Naive thymus-derived CD8-positive, alpha-beta T cell (primary cell): ENCODE data around the gene P2RY8. TPM values are rescaled to one million over a fixed set of nuclear protein-coding genes. Genes with fewer than 3 reads are reported as not detected.
"Not testable (repeated sequence)": the region's sequence is repeated elsewhere in the genome, so short reads cannot be mapped to it uniquely, and the experiment has no call there.

Experiments
- ATAC-seq, 2 donors: fragments of 150-1000 bp; cut with Tn5 transposase in 1 of 2; sonication (Bioruptor Pico), chemical (Tn5 transposase) in 1 of 2; 1 replicate in 1 of 2; 2 replicates in 1 of 2; pipeline ENCODE4 v1.10.0; 2021; ENCODE audit warnings: mild to moderate bottlenecking in 2 of 2, moderate library complexity in 2 of 2
- POLR2A ChIA-PET: fragments of 350-600 bp; sonication (Branson Sonifier 250); formaldehyde crosslinking; loops from one replicate; lab custom pipeline; 2021; ENCODE audit warnings: antibody characterized with exemption; lab: Charles Lee
- DNase-seq, 10 donors: peaks; one replicate each; pipeline versions ENCODE4 v3.0.0 to v3.0.0-alpha.2; 2020 to 2022
- H3K27ac Mint-ChIP-seq, 10 donors: one replicate each; pipeline ENCODE4 v1.8.0; 2020 to 2022; ENCODE audit warnings: mild to moderate bottlenecking in 10 of 10, mixed read lengths in 10 of 10, moderate library complexity in 4 of 10, inconsistent platforms in 1 of 10
- H3K27me3 Mint-ChIP-seq, 5 donors: one replicate each; pipeline ENCODE4 v1.8.0; 2021 to 2022; ENCODE audit warnings: mixed read lengths in 5 of 5
- H3K36me3 Mint-ChIP-seq, 3 donors: one replicate each; pipeline ENCODE4 v1.8.0; 2020 to 2022; ENCODE audit warnings: mixed read lengths in 3 of 3, mild to moderate bottlenecking in 2 of 3, inconsistent platforms in 1 of 3
- H3K4me1 Mint-ChIP-seq, 4 donors: one replicate each; pipeline ENCODE4 v1.8.0; 2021 to 2022; ENCODE audit warnings: mixed read lengths in 4 of 4
- H3K4me3 Mint-ChIP-seq, 10 donors: one replicate each; pipeline ENCODE4 v1.8.0; 2020 to 2022; ENCODE audit warnings: mild to moderate bottlenecking in 10 of 10, mixed read lengths in 10 of 10, moderate library complexity in 6 of 10, inconsistent platforms in 1 of 10
- H3K9me3 Mint-ChIP-seq, 9 donors: one replicate each; pipeline ENCODE4 v1.8.0; 2020 to 2022; ENCODE audit warnings: mixed read lengths in 9 of 9, mild to moderate bottlenecking in 3 of 9, inconsistent platforms in 1 of 9, moderate library complexity in 1 of 9
- polyA plus RNA-seq, 3 donors: library from polyadenylated mRNA; unstranded; fragments of 300-500 nt; fragmentation: Illumina TruSeq; gene quantifications; one replicate each; pipeline ENCODE4 v1.2.3, GENCODE V29; 2021
- total RNA-seq, 8 experiments: library from RNA in 2 of 8; stranded (reverse) in 2 of 8; gene quantifications; one replicate each; pipeline ENCODE4 v1.2.3 and lab custom pipeline; 2021 to 2026

Gene P2RY8
- total and polyA plus RNA-seq, 5 experiments from 2014 or later: 131 to 190 (median 163) TPM

DNA sequence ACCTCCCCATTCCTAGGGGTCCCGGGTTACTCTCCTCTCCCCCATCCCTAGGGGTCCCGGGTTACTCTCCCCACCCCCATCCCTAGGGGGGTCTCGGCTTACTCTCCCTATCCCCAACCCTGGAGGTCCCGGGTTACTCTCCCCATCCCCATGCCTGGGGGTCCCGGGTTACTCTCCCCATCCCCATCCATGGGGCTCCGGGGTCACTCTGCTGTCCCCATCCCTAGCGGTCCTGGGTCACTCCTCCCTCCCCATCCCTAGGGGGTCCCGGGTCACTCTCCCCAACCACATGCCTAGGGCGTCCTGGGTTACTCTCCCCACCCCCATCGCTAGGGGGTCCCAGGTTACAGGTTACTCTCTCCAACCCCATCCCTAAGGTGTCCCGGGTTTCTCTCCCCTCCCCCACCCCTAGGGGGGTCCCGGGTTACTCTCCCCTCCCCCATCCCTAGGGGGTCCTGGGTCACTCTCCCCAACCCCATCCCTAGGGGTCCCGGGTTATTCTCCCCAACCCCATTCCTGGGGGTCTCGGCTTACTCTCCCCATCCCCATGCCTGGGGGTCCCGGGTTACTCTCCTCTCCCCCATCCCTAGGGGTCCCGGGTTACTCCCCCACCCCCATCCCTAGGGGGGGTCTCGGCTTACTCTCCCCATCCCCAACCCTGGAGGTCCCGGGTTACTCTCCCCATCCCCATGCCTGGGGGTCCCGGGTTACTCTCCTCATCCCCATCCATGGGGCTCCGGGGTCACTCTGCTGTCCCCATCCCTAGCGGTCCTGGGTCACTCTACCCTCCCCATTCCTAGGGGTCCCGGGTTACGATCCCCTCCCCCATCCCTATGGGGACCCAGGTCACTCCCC, 85.1 kb downstream of the P2RY8 start:
- Mint-ChIP-seq H3K4me3 (peak overlapping the region; percentile 82 to 97 (median 88)), H3K27ac (peak overlapping the region in 6 of 10 donors; percentile 15 to 98 (median 88))

DNA sequence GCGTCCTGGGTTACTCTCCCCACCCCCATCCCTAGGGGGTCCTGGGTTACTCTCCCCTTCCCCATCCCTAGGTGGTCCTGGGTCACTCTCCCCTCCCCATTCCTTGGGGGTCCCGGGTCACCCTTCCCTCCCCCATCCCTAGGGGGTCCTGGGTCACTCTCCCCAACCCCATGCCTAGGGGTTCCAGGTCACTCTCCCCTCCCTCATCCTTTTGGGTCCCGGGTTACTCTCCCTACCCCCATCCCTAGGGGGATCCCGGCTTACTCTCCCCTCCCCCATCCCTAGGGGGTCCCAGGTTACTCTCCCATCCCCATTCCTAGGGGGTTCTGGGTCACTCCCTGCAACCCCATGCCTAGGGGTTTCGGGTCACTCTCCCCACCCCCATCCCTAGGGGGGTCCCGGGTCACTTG, 85.7 kb downstream of the P2RY8 start:
- ATAC-seq: no peak
- H3K4me1 Mint-ChIP-seq: peaks cover 30 to 46% (median 39%) of the 10 kb centered on the region in 4 donors
- H3K4me3 Mint-ChIP-seq: peak overlapping the region in 5 of 10 donors; percentile 4 to 89 (median 33)
- H3K36me3 Mint-ChIP-seq: peaks cover 8 to 14% (median 11%) of the 10 kb centered on the region in 3 donors
- H3K27ac Mint-ChIP-seq: peak overlapping the region in 2 of 10 donors; percentile 43 to 83
- POLR2A ChIA-PET: no interaction called here
- DNase-seq: peak in 2 of 10 donors; percentile 19 to 66
- H3K27me3 Mint-ChIP-seq: no peaks in the 10 kb centered on the region
- H3K9me3 Mint-ChIP-seq: peaks cover 0 to 24% (median 12%) of the 10 kb centered on the region in 9 donors

More for the DNA sequence above, 85.1 kb downstream of the P2RY8 start:
- no peak for ATAC-seq
- Mint-ChIP-seq H3K4me1 (peaks cover 30 to 46% (median 39%) of the 10 kb centered on the region in 4 donors), H3K36me3 (peaks cover 2 to 14% (median 7%) of the 10 kb centered on the region in 3 donors), H3K9me3 (peaks cover 0 to 22% (median 10%) of the 10 kb centered on the region in 9 donors), H3K27me3 (no peaks in the 10 kb centered on the region)
- POLR2A ChIA-PET: no interaction called here
- peak in 3 of 10 donors; percentile 12 to 72 (median 35) for DNase-seq

DNA sequence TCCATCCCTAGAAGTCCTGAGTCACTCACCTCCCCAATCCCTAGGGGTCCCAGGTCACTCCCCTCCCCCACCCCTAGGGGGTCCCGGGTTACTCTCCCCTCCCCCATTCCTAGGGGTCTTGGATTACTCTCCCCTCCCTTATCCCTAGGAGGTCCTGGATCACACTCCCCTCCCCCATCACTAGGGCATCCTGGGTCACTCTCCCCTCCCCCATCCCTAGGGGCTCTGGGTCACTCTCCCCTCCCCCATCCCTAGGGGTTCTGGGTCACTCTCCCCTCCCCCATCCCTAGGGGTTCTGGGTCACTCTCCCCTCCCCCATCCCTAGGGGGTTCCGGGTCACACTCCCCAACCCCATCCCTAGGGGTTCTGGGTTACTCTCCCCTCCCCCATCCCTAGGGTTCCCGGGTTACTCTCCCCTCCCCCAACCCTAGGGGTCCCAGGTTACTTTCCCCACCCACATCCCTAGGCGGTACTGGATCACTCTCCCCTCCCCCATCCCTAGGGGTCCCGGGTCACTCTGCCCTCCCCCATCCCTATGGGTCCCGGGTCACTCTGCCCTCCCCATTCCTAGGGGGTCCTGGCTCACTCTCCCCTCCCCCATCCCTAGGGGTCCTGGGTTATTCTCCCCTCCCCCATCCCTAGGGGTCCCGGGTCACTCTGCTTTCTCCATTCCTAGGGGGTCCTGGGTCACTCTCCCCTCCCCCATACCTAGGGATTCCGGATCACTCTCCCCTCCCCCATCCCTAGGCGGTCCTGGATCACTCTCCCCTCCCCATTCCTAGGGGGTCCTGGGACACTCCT, 86.4 kb downstream of the P2RY8 start:
- ATAC-seq (no peak), DNase-seq (peak in 3 of 10 donors; percentile 12 to 67 (median 18))
- Mint-ChIP-seq H3K4me3 (no peak overlapping the region), H3K9me3 (peaks cover 0 to 27% (median 13%) of the 10 kb centered on the region in 9 donors), H3K4me1 (peaks cover 30 to 44% (median 36%) of the 10 kb centered on the region in 4 donors), H3K36me3 (peaks cover 10 to 15% (median 14%) of the 10 kb centered on the region in 3 donors), H3K27me3 (no peaks in the 10 kb centered on the region), H3K27ac (peak overlapping the region in 3 of 10 donors; percentile 37 to 89 (median 62))
- POLR2A ChIA-PET: no interaction called here

DNA sequence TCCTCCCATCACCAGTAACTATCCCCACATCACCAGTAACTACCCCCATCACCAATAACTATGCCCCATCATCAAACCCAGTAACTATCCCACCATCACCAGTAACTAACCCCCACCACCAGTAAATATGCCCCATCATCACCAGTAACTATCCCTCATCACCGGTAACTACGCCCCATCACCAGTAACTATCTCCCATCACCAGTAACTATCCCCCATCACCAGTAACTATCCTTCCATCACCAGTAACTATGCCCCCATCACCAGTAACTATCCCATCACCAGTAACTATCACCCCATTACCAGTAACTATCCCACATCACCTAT, 87.2 kb downstream of the P2RY8 start:
- peak overlapping the region in 6 of 10 donors; percentile 5 to 50 (median 43) for H3K4me3 Mint-ChIP-seq
- peaks cover 12 to 21% (median 20%) of the 10 kb centered on the region in 3 donors for H3K36me3 Mint-ChIP-seq
- ATAC-seq (no peak), DNase-seq (peak in 1 of 10 donors; percentile 7)
- H3K27me3 Mint-ChIP-seq: no peaks in the 10 kb centered on the region
- H3K4me1 Mint-ChIP-seq: peaks cover 28 to 41% (median 36%) of the 10 kb centered on the region in 4 donors
- peak overlapping the region in 5 of 10 donors; percentile 4 to 89 (median 61) for H3K27ac Mint-ChIP-seq
- POLR2A ChIA-PET: no interaction called here
- H3K9me3 Mint-ChIP-seq: peaks cover 2 to 33% (median 16%) of the 10 kb centered on the region in 9 donors

DNA sequence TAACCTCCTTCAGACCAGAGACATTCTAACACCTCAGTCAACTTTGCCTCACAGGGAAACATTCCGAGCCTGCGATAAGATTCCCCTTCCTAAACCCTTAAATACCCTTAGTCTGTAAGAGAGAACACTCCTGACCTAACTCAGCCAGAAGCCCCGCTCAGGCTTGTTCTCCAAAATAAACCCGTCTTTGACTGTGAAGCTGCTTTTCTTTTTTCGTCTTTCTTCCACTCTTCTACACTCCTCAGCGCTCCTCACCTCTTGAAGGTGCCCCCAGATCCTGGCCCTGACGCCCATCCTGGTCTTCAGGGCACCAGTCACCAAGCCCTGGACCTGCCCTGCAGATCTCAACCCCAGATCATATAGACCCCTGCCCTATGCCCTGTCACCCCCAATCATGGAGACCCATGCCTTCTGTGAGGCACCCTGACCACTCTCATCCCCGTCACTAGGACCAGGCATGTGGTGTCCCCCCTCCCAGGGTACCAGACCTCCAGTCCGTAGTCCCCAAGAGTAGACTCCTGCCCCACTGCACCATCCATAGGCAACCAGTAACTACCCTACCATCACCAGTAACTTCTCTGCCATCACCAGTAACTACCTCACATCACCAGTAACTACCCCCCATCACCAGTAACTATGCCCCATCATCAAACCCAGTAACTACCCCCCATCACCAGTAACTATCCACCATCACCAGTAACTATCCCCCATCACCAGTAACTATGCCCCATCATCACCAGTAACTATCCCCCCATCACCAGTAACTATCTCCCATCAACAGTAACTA, 87.8 kb downstream of the P2RY8 start:
- Mint-ChIP-seq H3K27me3 (no peaks in the 10 kb centered on the region), H3K27ac (peak overlapping the region in 5 of 10 donors; percentile 4 to 89 (median 67)), H3K36me3 (peaks cover 16 to 25% (median 24%) of the 10 kb centered on the region in 3 donors), H3K4me1 (peaks cover 31 to 41% (median 36%) of the 10 kb centered on the region in 4 donors), H3K9me3 (peaks cover 2 to 34% (median 20%) of the 10 kb centered on the region in 9 donors), H3K4me3 (peak overlapping the region in 3 of 10 donors; percentile 5 to 31 (median 19))
- ATAC-seq: no peak
- peak in 2 of 10 donors; percentile 16 to 54 for DNase-seq
- POLR2A ChIA-PET: no interaction called here

- Mint-ChIP-seq H3K9me3 (peaks cover 2 to 37% (median 24%) of the 10 kb centered on the region in 9 donors), H3K27ac (peak overlapping the region in 5 of 10 donors; percentile 45 to 89 (median 67)), H3K4me1 (peaks cover 34 to 43% (median 38%) of the 10 kb centered on the region in 4 donors), H3K36me3 (peaks cover 22 to 29% (median 25%) of the 10 kb centered on the region in 3 donors), H3K4me3 (peak overlapping the region in 1 of 10 donors; percentile 61)
- H3K27me3 Mint-ChIP-seq, ATAC-seq, POLR2A ChIA-PET: not testable (repeated sequence)
- peak in 2 of 10 donors; percentile 5 to 11 for DNase-seq
Measured at GRCh38 chrX:1448573-1449001, 88.4 kb downstream of the P2RY8 start.

DNA sequence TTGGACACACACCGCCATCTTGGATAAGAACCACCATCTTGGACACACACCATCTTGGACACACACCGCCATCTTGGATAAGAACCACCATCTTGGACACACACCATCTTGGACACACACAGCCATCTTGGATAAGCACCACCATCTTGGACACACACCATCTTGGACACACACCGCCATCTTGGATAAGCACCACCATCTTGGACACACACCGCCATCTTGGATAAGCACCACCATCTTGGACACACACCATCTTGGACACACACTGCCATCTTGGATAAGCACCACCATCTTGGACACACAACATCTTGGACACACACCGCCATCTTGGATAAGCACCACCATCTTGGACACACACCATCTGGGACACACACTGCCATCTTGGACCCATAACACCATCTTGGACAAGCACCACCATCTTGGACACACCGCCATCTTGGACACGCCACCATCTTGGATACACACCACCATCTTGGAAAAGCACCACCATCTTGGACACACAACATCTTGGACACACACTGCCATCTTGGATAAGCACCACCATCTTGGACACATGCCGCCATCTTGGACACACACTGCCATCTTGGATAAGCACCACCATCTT, 88.9 kb downstream of the P2RY8 start:
- H3K27me3 Mint-ChIP-seq, ATAC-seq, POLR2A ChIA-PET: not testable (repeated sequence)
- Mint-ChIP-seq H3K9me3 (peaks cover 2 to 38% (median 24%) of the 10 kb centered on the region in 9 donors), H3K36me3 (peaks cover 22 to 29% (median 25%) of the 10 kb centered on the region in 3 donors), H3K27ac (peak overlapping the region in 6 of 10 donors; percentile 29 to 91 (median 56)), H3K4me1 (peaks cover 34 to 43% (median 36%) of the 10 kb centered on the region in 4 donors), H3K4me3 (peak overlapping the region in 1 of 10 donors; percentile 61)
- DNase-seq: peak in 2 of 10 donors; percentile 16 to 48

DNA sequence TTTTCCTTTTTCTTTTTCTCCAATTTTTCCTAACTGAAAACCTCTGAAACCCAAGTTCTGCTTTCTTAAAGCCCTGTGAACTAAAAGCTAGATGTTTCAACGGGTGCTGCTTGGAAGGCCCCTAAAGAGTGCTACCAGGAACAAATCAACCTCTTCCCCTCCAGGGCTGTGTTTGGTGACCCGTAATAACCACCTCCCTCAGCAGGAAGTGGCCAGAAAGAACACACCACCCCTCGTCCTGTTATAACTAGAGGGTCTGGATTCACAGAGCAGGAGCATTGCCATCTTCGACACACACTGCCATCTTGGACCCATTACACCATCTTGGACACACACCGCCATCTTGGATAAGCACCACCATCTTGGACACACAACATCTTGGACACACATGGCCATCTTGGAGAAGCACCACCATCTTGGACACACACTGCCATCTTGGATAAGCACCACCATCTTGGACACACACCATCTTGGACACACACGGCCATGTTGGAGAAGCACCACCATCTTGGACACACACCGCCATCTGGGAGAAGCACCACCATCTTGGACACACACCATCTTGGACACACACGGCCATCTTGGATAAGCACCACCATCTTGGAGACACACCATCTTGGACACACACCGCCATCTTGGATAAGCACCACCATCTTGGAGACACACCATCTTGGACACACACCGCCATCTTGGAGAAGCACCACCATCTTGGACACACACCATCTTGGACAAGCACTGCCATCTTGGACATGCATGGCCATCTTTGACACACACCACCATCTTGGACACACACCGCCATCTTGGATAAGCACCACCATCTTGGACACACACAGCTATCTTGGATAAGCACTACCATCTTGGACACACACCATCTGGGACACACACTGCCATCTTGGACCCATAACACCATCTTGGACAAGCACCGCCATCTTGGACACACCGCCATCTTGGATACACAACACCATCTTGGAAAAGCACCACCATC, 89.7 kb downstream of the P2RY8 start:
- peak in 2 of 10 donors; percentile 15 to 50 for DNase-seq
- peak; percentile 23 to 51 for ATAC-seq
- peaks cover 25 to 29% (median 27%) of the 10 kb centered on the region in 3 donors for H3K36me3 Mint-ChIP-seq
- peaks cover 30 to 39% (median 32%) of the 10 kb centered on the region in 4 donors for H3K4me1 Mint-ChIP-seq
- H3K27me3 Mint-ChIP-seq, POLR2A ChIA-PET: not testable (repeated sequence)
- H3K9me3 Mint-ChIP-seq: peaks cover 2 to 42% (median 25%) of the 10 kb centered on the region in 9 donors
- H3K27ac Mint-ChIP-seq: peak overlapping the region in 2 of 10 donors; percentile 49 to 65
- H3K4me3 Mint-ChIP-seq: peak overlapping the region in 1 of 10 donors; percentile 39

DNA sequence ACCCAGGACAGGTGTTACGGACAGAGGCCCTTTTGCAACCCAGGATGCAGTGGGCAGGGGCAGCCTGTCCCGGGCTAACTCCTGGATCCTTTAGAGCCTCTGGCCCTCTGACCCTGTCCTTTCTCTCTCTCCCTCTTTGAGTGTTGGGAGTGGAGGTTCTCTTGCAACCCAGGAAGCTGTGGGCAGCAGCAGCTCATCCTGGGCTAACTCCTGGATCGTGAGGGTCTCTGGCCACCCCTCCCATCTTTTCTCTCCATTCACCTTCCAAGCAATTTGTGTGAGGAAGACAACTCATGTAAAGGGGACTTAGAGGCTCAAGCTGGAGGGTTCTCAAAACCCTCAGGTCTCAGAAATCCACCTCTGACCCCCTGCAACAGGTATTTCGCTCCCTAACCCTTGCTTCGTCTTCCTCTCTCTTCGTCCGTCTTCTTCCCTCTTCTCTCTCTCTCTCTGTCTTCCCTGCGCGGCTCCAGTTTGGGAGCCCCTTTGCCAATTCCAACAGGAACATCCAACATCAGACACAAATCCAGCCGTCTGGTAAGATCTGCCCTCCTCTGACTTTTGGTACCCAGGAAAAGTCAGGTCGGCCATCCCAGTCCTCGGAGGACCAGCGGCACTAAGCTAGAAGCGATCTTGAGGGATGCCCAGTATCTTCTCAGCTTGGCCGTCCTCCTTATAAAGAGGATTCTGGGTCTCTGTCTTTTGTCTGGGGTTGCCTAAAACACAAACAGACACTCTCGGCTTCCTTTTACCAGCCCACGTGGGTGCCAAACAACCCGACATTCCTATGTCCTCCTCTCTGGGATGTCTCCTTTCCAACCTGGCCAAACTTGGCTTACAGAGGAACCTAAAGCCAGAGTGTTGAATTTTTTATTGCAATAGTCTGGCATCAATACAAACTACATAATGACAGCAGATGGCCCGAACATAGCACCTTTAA, 92.2 kb downstream of the P2RY8 start:
- H3K9me3 Mint-ChIP-seq: peaks cover 2 to 46% (median 29%) of the 10 kb centered on the region in 9 donors

More for the DNA sequence above, 92.2 kb downstream of the P2RY8 start:
- Mint-ChIP-seq H3K27ac (peak overlapping the region in 5 of 10 donors; percentile 5 to 90 (median 62)), H3K27me3 (no peaks in the 10 kb centered on the region), H3K4me1 (peaks cover 7 to 32% (median 25%) of the 10 kb centered on the region in 4 donors), H3K4me3 (no peak overlapping the region), H3K36me3 (peaks cover 25 to 42% (median 39%) of the 10 kb centered on the region in 3 donors)
- no peak for ATAC-seq
- POLR2A ChIA-PET: no interaction called here
- DNase-seq: peak in 1 of 10 donors; percentile 10
